ENCODE results near the gene ARPC5L.

Gene ARPC5L

DNA sequence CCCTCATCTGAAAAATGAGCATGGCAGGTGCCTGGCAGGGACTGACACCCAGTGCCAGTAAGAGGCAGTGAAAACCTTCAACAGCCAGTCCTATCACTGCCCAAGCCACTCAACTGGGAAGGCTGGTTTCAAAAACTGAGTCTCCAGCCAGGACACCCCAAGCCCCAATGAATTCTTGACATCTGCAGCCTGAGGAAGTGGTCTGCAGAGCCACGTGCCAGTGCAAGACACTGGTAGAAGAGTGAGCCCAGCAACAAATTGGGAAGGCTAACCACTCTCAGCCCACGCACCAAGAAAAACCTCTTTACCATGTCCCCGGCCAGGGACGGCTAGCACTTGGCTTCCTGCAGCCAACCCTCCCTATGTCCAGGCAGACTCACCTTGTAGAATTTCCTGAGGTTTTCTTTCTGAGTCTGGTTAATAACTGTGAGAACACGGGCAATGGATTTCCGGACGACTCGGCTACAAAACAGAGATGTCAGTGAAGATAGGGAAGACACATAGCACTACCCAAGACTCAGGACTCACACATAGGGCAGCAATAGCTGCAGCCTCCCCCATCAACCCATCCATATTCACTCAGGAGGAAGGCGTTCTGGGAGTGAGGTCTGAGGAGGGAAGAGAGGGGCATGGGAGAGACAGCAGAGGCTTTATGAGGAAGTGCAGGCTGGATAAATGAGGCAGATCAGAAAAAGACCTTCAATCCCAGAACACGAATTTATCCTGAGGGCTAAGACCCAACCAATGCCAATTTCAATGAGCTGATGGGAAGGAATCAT lies 1.9 kb upstream of the ARPC5L start:
- H4K20me1 ChIP-seq (ENCODE audit: low read depth, low read length): peaks cover 24% of the 10 kb centered on the region; the same call in 1 of the 2 replicates

DNA sequence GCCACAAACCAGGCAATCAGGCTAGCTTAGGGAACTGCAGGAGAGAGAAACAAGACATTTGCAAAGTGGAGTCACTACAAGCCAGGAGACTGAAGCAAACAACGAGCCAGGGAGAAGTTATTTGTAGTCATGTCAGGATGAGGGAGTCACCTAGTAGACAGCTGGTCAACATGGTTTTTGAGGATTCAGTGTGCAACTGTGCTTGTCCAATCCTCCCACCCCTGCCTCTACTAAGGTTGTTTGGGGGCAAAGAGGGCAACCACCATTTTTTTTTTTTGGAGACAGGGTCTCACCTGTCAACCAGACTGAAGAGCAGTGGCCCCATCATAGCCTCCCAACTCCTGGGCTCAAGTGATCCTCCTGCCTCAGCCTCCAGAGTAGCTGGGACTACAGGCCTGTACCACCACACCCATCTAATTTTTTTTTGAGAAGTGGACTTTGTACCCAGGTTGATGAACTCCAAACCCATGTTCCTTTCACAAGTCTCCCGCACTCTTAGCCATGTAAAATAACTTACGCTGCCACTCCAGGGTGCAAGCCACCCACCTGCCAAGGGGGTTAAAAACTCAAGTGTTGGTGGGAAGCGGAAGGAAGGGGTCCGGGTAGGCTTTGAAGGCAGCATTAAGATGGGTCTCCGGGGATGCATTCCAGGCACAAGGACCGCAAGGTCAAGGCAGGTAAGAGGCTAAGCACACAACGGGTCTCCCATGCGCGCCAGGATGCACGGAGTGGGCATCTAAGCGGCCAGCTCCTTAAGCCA lies 1.2 kb upstream of the ARPC5L start:
- Histone ChIP-seq H3K36me3 (ENCODE audit: low read length) (peaks cover 14% of the 10 kb centered on the region), H3K4me3 (ENCODE audit: insufficient read depth, low read length, poor library complexity, severe bottlenecking) (peak overlapping the region; percentile 74), H4K20me1 (ENCODE audit: low read depth, low read length) (peaks cover 24% of the 10 kb centered on the region; the same call in 1 of the 2 replicates), H3K27me3 (ENCODE audit: low read length) (no peaks in the 10 kb centered on the region), H3K4me2 (ENCODE audit: low read depth, low read length, poor library complexity, severe bottlenecking) (peak overlapping the region; percentile 76), H3K9me3 (ENCODE audit: insufficient read depth, low read length) (no peaks in the 10 kb centered on the region), H2AFZ (ENCODE audit: low read depth, low read length, severe bottlenecking) (no peak overlapping the region), H3K9me2 (replicated peaks; ENCODE audit: insufficient read depth, low read length) (no peaks in the 10 kb centered on the region), H3F3A (ENCODE audit: insufficient read depth) (peaks cover 51% of the 10 kb centered on the region), H3K9ac (ENCODE audit: low read length) (peak overlapping the region; percentile 93), H3K79me2 (ENCODE audit: insufficient read depth, low read length) (peaks cover 28% of the 10 kb centered on the region), H3K27ac (ENCODE audit: low read depth, low read length) (peak overlapping the region; percentile 88; the same call in 1 of the 2 replicates)
- TF ChIP-seq, protein P1, sequence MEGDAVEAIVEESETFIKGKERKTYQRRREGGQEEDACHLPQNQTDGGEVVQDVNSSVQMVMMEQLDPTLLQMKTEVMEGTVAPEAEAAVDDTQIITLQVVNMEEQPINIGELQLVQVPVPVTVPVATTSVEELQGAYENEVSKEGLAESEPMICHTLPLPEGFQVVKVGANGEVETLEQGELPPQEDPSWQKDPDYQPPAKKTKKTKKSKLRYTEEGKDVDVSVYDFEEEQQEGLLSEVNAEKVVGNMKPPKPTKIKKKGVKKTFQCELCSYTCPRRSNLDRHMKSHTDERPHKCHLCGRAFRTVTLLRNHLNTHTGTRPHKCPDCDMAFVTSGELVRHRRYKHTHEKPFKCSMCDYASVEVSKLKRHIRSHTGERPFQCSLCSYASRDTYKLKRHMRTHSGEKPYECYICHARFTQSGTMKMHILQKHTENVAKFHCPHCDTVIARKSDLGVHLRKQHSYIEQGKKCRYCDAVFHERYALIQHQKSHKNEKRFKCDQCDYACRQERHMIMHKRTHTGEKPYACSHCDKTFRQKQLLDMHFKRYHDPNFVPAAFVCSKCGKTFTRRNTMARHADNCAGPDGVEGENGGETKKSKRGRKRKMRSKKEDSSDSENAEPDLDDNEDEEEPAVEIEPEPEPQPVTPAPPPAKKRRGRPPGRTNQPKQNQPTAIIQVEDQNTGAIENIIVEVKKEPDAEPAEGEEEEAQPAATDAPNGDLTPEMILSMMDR (IDR thresholded peaks at IDR 0.05; ENCODE audit: insufficient read depth, low read length, poor library complexity, severe bottlenecking): no peak
- no peak for TF ChIP-seq EZH2phosphoT487 (conservative IDR thresholded peaks at IDR 0.05; ENCODE audit: low read length)

More for the DNA sequence above, 1.9 kb upstream of the ARPC5L start:
- H3K79me2 ChIP-seq (ENCODE audit: insufficient read depth, low read length): peaks cover 28% of the 10 kb centered on the region
- H3K9ac ChIP-seq (ENCODE audit: low read length): peak overlapping the region; percentile 93
- H3K4me3 ChIP-seq (ENCODE audit: insufficient read depth, low read length, poor library complexity, severe bottlenecking): peak overlapping the region; percentile 74
- H3K9me3 ChIP-seq (ENCODE audit: insufficient read depth, low read length): no peaks in the 10 kb centered on the region
- H3K4me2 ChIP-seq (ENCODE audit: low read depth, low read length, poor library complexity, severe bottlenecking): peak overlapping the region; percentile 76
- no peak overlapping the region for H3K27ac ChIP-seq (ENCODE audit: low read depth, low read length)
- H3F3A ChIP-seq (ENCODE audit: insufficient read depth): peaks cover 58% of the 10 kb centered on the region
- no peaks in the 10 kb centered on the region for H3K27me3 ChIP-seq (ENCODE audit: low read length)
- H3K36me3 ChIP-seq (ENCODE audit: low read length): peaks cover 14% of the 10 kb centered on the region
- TF ChIP-seq, protein P1 (IDR thresholded peaks at IDR 0.05; ENCODE audit: insufficient read depth, low read length, poor library complexity, severe bottlenecking): no peak
- TF ChIP-seq EZH2phosphoT487 (conservative IDR thresholded peaks at IDR 0.05; ENCODE audit: low read length): no peak
- no peaks in the 10 kb centered on the region for H3K9me2 ChIP-seq (replicated peaks; ENCODE audit: insufficient read depth, low read length)
- H2AFZ ChIP-seq (ENCODE audit: low read depth, low read length, severe bottlenecking): no peak overlapping the region

DNA sequence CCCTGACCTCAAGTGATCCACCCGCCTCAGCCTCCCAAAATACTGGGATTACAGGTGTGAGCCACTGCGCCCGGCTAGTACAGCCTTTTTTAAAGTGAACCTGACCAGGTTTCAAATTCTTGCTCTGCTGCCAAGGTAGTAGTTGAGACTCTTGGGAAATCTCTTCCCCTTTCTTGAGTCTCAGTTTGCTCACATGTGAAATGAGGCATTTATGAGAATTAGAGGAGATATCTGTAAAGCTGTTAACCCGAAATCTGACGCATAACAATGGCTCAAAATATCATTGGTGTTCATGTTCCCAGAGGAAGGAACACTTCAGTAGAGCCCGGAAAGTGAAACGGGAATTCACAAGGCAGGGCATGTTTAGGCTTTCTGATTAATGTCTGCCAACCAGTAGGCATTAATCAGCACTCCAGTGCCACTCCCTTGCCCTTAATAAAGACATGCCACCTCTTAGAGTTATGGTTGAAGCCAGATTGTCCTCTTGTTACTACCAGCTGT lies 1.5 kb downstream of the ARPC5L start:
- peaks cover 57% of the 10 kb centered on the region for H3F3A ChIP-seq (ENCODE audit: insufficient read depth)
- peak overlapping the region; percentile 93 for H3K9ac ChIP-seq (ENCODE audit: low read length)
- H2AFZ ChIP-seq (ENCODE audit: low read depth, low read length, severe bottlenecking): no peak overlapping the region
- no peaks in the 10 kb centered on the region for H3K9me3 ChIP-seq (ENCODE audit: insufficient read depth, low read length)
- no peaks in the 10 kb centered on the region for H3K9me2 ChIP-seq (replicated peaks; ENCODE audit: insufficient read depth, low read length)
- H4K20me1 ChIP-seq (ENCODE audit: low read depth, low read length): peaks cover 24% of the 10 kb centered on the region; the same call in 1 of the 2 replicates
- H3K36me3 ChIP-seq (ENCODE audit: low read length): peaks cover 14% of the 10 kb centered on the region
- peak overlapping the region; percentile 74 for H3K4me3 ChIP-seq (ENCODE audit: insufficient read depth, low read length, poor library complexity, severe bottlenecking)
- H3K79me2 ChIP-seq (ENCODE audit: insufficient read depth, low read length): peaks cover 40% of the 10 kb centered on the region
- no peaks in the 10 kb centered on the region for H3K27me3 ChIP-seq (ENCODE audit: low read length)
- peak overlapping the region; percentile 94 for H3K4me2 ChIP-seq (ENCODE audit: low read depth, low read length, poor library complexity, severe bottlenecking)
- TF ChIP-seq EZH2phosphoT487 (conservative IDR thresholded peaks at IDR 0.05; ENCODE audit: low read length): no peak
- TF ChIP-seq, protein P1 (IDR thresholded peaks at IDR 0.05; ENCODE audit: insufficient read depth, low read length, poor library complexity, severe bottlenecking): no peak
- peak overlapping the region; percentile 53 for H3K27ac ChIP-seq (ENCODE audit: low read depth, low read length)

Data from SU-DHL-6 (cell line).